H1 (cell line): ENCODE data around the gene CAPN1. TPM values are rescaled to one million over a fixed set of nuclear protein-coding genes. Genes with fewer than 3 reads are reported as not detected.

Experiments
- CHD7 ChIP-seq: fragments of 300-600 bp; sonication (generic); IDR thresholded peaks from 2 replicates; pipeline ENCODE4 v1.7.1; 2012; ENCODE audit warnings: low read length, moderate library complexity, mild to moderate bottlenecking, inconsistent platforms; ENCODE audit not compliant: insufficient replicate concordance
- CTBP2 ChIP-seq: IDR thresholded peaks from 2 replicates; pipeline ENCODE4 v1.7.0; 2011; ENCODE audit warnings: borderline replicate concordance, mild to moderate bottlenecking, moderate library complexity, mixed read lengths, low read length; ENCODE audit not compliant: insufficient read depth, insufficient read length
- EZH2 ChIP-seq: fragments of 200-600 bp; sonication (generic); IDR thresholded peaks from 2 replicates; pipeline ENCODE4 v1.7.1; 2012; ENCODE audit warnings: low read depth, mild to moderate bottlenecking, moderate library complexity, low read length, inconsistent platforms; ENCODE audit not compliant: severe bottlenecking
- HDAC6 ChIP-seq: IDR thresholded peaks from one replicate; pipeline ENCODE4 v1.7.1; 2012; ENCODE audit warnings: low read depth, mild to moderate bottlenecking, inconsistent platforms, low read length, moderate library complexity
- KDM1A ChIP-seq: fragments of 200-600, 300-600 bp; sonication (generic); IDR thresholded peaks from 2 replicates; pipeline ENCODE4 v1.7.1; 2016; ENCODE audit warnings: mild to moderate bottlenecking, low read length, borderline replicate concordance
- MAX ChIP-seq: IDR thresholded peaks from 2 replicates; pipeline ENCODE4 v1.6.1; 2012; ENCODE audit warnings: inconsistent platforms
- NRF1 ChIP-seq: IDR thresholded peaks from 2 replicates; pipeline ENCODE4 v1.6.1; 2011; ENCODE audit warnings: mild to moderate bottlenecking, low read depth, low read length, improper control_type of control experiment
- SP2 ChIP-seq: IDR thresholded peaks from 2 replicates; pipeline ENCODE4 v1.6.1; 2012; ENCODE audit warnings: mild to moderate bottlenecking, low read length, inconsistent platforms
- SUZ12 ChIP-seq: fragments of 200-600 bp; sonication (generic); IDR thresholded peaks from 2 replicates; pipeline ENCODE4 v1.6.1; 2012; ENCODE audit warnings: mild to moderate bottlenecking, inconsistent platforms, low read length, moderate library complexity, mixed read lengths
- polyA plus RNA-seq, 7 experiments: library from polyadenylated mRNA; depleted of rRNA in 3 of 7; stranded (reverse) in 5 of 7; unstranded in 2 of 7; fragments of >200 nt in 5 of 7; fragments of 200-250 nt in 2 of 7; gene quantifications; 1 replicate in 5 of 7; 2 replicates in 1 of 7; 4 replicates in 1 of 7; pipeline versions ENCODE4 v1.2.1 to v1.2.3, GENCODE V29; 2011 to 2013; ENCODE audit warnings: missing spikeins in 2 of 7, mixed read lengths in 2 of 7
- total RNA-seq: library from RNA; stranded (reverse); fragmentation: NEBNext Ultra II Directional; extraction: Animal tissue kit (Norgen Biotek cat#: 25700); gene quantifications from 2 replicates; pipeline ENCODE4 v1.2.1, GENCODE V29; 2021

The CAPN1 gene
- total and polyA plus RNA-seq, 2 of the 8 experiments (the other 6 are each of a cell fraction or from before 2014, with no cell fraction given) = 194 to 233 TPM

GRCh38 chr11:65188486-65188885 is 6.8 kb downstream of the CAPN1 start (continued):
- no peak for TF ChIP-seq CHD7
- no peak for TF ChIP-seq HDAC6
- TF ChIP-seq CTBP2 = no peak
- no peak for TF ChIP-seq KDM1A
- no peak for TF ChIP-seq EZH2
- no peak for TF ChIP-seq NRF1
- no peak for TF ChIP-seq SUZ12
- no peak for TF ChIP-seq SP2
- TF ChIP-seq MAX = no peak
- TF ChIP-seq, all 59 proteins: peak for 0
